Forelimb muscle (tissue), 1 donor: ENCODE measurements around the gene ZNF628. TPM values are rescaled to one million over a fixed set of nuclear protein-coding genes. Genes with fewer than 3 reads are reported as not detected.
A peak's percentile ranks its signal among the peaks of the same experiment; 100 is the strongest.
"Not testable (repeated sequence)": the region's sequence is repeated elsewhere in the genome, so short reads cannot be mapped to it uniquely, and the experiment has no call there.

Source experiments
- DNase-seq: peaks from one replicate; pipeline ENCODE4 v3.0.0-alpha.2; 2013; ENCODE audit warnings: low read depth
- polyA plus RNA-seq: library from polyadenylated mRNA; unstranded; fragments of 120-200 nt; gene quantifications from one replicate; pipeline ENCODE4 v1.2.1, GENCODE V29; 2013; ENCODE audit not compliant: insufficient read length

Gene ZNF628
- polyA plus RNA-seq, 1 donor: 4.1 TPM

- DNase-seq: not testable (repeated sequence)
Observed at GRCh38 chr19:55496820-55497219, 20.4 kb downstream of the ZNF628 start.

DNA sequence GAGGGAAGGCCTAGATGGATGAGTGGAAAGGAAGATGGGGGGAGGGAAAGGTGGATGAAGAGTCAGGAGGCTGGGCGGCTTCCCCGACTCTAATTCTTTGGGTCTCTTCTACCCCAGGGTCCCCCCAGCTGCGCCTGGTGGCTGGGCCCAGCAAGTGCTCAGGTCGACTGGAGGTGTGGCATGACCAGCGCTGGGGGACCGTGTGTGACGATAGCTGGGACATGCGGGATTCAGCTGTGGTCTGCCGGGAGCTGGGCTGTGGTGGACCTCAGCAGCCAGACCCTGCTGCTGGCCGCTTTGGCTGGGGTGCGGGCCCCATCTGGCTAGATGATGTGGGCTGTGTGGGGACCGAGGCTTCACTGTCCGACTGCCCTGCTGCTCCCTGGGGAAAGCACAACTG is 21.3 kb downstream of the ZNF628 start:
- no peak for DNase-seq

GRCh38 chr19:55498246-55498840 is 21.9 kb downstream of the ZNF628 start:
- no peak for DNase-seq

DNA sequence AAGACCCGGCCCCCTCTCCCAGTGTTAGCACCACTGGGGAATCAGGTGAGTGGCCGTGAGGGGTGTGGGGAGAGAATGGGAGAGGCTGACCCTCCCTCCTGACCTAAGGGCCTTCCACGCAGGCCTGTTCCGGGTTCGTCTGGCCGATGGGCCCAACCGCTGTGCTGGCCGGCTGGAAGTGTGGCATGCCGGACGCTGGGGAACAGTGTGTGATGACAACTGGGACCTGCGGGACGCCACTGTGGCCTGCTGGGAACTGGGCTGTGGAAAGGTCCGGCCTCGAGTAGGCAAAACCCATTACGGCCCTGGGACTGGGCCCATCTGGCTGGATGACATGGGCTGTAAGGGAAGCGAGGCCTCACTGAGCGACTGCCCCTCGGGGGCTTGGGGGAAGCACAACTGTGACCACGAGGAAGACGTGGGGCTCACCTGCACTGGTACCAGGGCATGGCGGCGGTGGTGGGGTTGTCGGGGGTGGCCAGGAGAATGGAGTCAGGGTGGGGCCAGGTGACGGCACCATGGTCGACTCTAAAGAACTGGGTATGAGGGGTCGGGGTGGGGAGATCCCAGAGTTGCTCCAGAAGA is 24.0 kb downstream of the ZNF628 start:
- no peak for DNase-seq

DNA sequence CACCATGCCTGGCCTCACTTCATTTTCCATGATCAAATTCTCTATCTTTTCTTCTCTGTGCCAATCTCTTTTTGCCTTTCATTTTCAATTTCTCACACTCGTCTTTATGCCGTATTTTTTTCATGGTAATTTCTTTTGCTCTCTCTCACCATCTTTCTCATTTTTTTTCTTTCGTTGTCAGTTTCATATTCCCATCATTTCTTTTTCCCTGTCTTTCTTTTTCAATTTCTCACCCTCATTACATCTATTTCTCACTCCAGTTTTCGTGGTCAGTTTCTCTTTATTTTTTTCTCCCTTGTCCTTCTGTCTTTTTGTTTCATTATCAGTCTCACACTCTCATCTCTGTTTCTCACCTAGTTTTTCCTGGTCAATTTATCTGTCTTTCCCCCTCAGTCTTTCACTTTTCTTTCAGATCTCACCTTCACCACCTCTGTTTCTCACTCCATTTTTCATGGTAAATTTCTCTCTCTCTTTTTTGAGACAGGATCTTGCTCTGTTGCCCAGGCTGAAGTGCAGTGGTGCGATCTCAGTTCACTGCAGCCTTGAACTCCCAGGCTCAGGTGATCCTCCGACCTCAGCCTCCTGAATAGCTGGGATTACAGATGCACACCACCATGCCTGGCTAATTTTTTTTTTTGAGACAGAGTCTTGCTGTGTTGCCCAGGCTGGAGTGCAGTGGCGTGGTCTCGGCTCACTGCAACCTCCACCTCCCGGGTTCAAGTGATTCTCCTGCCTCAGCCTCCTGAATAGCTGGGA is 26.0 kb downstream of the ZNF628 start:
- no peak for DNase-seq

DNA sequence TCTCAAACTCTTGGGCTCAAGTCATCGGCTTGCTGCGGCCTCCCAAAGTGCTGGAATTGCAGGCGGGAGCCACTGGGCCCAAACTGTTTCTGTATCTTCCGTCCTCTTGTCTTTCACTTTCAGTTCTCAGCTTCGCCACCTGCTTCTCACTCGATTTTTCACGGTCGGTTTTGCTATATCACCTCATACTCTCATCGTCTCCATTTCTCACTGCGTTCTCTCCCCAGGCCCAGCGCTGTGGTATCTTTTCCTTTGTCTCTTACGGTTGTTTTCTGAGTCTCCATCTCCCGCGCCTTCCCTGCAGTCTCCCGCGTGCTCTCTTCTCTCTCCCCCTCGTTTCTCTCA is 26.7 kb downstream of the ZNF628 start:
- DNase-seq: no peak

- DNase-seq: peak; percentile 78
Observed at GRCh38 chr19:55503502-55504251, 27.3 kb downstream of the ZNF628 start.

DNA sequence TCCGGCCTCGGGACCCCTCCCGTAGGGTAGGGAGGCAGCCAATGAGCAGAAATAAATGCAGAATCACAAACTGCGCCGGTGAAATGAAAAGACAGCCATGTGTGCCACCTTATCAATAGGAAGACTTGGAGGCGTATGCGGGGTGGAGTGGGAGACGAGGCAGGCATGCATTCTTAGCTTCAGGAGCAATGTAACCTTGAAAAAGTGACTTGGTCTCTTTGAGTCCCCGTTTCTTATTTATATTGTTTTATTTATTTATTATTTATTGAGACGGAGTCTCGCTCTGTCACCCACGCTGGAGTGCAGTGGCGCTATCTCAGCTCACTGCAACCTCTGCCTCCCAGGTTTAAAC is 27.8 kb downstream of the ZNF628 start:
- DNase-seq: no peak

DNA sequence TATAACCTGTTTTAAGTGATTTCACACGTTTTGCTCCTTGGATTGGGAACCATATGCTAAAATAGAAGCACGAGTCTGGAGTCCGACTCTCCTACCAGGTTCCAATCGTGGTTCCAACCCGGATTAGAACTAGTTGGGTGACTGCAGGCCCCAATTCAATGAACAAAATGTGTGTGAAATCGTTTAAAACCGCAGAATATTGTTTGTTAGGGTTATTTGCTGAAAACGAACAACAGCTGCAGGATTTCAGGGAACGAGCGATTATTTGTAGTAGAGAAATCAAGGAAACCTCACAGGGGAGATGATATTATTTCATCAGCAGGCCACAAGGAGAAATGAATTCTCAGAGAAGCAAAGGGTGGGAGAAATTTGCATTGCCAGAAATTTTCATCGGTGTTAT is 28.6 kb downstream of the ZNF628 start:
- DNase-seq: no peak

DNA sequence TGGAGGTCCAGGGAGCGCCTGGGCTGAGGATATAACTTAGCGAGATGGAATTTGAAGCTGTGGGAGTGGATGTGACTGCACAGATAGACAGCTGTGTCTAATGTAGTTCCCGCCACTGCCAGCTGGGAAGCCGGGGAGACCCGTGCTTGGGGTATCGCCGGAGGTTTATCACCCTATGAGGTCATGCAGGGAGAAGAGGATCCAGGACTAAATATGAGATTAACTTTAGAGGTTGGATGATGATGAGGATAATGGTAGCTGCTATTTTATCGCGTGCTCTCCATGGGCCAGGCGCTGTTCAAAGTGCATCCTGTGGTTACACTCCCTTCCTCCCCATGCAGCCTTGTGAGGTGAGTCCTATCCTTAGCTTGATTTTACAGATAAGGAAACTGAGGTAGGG is 31.7 kb downstream of the ZNF628 start:
- DNase-seq: no peak

- peak; percentile 73 for DNase-seq
Observed at GRCh38 chr19:55516878-55517620, 40.6 kb downstream of the ZNF628 start.

DNA sequence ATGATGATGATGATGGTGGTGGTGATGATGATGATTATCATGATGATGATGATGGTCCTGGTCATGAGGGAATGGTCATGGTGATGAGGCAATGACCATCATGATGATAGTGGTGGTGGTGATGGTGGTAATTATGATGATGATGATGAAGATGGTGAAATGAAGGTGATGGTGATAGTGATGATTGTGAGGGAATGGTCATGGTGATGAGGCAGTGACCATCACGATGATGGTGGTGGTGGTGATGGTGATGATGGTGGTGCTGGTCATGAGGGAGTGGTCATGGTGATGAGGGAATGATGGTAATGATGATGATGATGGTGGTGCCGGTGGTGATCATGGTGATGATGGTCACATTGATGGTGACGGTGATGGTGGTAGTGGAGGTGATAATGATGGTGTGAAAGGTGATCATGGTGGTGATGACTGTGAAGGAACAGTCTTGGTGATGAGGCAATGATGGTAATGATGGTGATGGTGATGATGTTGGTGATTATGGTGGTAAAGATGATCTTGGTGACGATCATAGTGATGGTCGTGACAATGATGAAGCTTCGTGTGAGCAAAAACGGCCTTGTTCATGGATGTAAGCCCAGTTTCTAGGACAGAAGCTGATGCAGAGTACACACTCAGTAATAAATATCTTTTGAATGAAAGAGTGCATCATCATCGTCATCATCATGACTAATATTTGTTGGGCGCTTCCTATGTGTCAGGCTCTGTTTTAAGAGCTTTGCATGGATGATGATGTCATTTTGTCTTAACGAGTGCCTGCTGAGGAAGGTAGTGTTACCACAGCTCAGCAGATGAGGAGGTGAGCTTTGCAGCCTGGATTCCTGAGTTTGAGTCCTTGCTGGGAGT is 43.3 kb downstream of the ZNF628 start:
- no peak for DNase-seq

DNA sequence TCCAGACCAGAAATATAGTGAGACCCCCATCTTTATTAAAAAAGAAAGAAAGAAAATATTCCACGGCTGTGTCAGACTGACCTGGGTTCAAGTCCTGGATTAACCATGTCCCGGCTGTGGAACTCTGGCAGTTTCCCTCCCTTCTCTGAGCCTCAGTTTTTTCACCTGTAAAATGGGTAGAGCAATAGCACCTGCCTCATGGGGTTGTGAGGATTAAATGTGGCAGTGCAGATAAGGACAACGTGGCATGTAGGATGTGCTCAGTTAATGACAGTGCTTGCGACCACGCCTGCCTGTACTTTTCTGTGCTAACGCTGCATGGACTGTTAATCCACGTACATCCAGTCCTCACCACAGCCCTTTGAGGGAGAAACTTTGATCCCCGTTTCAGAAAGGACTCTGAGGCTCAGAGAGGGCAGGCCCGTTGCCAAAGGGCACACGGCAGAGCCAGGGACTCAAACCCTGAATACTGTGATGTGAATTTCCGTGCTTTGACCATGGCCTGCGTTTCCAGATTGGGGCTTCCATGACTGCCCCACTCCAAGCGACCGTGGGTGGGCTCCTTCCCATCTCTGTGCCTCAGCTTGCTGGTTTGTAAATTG is 44.4 kb downstream of the ZNF628 start:
- no peak for DNase-seq

- DNase-seq: no peak
Observed at GRCh38 chr19:55525289-55526101, 49.1 kb downstream of the ZNF628 start.

DNA sequence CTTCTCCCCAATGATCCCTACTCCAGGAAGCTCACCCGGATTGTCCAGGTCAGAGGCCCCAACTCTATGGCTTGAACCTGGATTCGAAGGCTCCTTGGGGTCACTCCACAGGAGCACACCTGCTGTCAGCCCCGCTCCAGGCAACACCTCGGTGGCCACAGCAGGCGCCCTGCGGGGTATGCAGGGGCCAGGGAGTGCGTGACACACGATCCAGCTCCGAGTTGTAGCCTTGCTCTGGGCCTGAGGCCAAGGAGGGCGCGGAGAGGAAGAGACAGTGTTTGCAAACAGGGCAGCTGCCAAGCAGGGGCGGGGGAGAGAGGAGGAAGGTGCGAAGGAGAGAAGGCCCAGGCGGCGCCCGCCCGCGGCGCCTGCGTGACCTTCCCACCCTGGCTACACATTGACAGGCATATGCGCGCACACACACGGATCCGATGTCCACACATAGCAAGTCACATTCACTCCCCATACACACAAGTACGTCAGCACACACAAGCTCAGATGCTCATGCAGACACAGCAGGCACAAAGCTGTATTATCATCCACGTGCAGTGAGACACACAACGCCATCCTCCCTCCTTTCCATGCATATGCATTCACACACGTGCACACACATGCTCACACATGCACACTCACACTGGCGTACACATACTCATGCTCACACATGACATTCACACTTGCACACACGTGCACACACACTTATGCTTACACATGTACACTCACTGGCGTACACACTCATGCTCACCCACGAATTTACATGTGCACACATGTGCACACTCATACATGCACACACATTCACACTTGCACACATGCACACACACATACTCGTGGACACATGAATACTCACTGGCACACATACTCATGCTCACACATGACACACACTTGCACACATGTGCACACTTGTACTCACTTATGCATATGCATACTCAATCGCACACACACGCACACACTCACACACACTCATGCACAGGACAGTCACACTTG is 50.1 kb downstream of the ZNF628 start:
- DNase-seq: no peak

- no peak for DNase-seq
Observed at GRCh38 chr19:55527197-55528029, 51.0 kb downstream of the ZNF628 start.

- no peak for DNase-seq
Observed at GRCh38 chr19:55528030-55528803, 51.8 kb downstream of the ZNF628 start.
